ENCODE data around the gene NEURL3.

Gene NEURL3

GRCh38 chr2:96508521-96509113 is 3.5 kb upstream of the NEURL3 start:
- TF ChIP-seq POLR2A (IDR thresholded peaks at IDR 0.05; ENCODE audit: low read depth, low read length) (no peak), POU2F2 (IDR thresholded peaks at IDR 0.05; ENCODE audit: low read depth, low read length) (no peak), POLR2AphosphoS5 (IDR thresholded peaks at IDR 0.05; ENCODE audit: low read depth, low read length) (no peak), PAX5 (IDR thresholded peaks at IDR 0.05; ENCODE audit: insufficient read depth, low read length, severe bottlenecking) (no peak), TAF1 (IDR thresholded peaks at IDR 0.05; ENCODE audit: low read depth, low read length) (no peak), SPI1 (IDR thresholded peaks at IDR 0.05; ENCODE audit: low read depth, low read length) (no peak)
- FAIRE-seq (no peak), DNase-seq (ENCODE audit: insufficient read length, low spot score) (no peak)

- DNase-seq (ENCODE audit: insufficient read length, low spot score) = peak; percentile 92
- FAIRE-seq = peak; percentile 77
- TF ChIP-seq PAX5 (IDR thresholded peaks at IDR 0.05; ENCODE audit: insufficient read depth, low read length, severe bottlenecking) = no peak
- TF ChIP-seq TAF1 (IDR thresholded peaks at IDR 0.05; ENCODE audit: low read depth, low read length) = no peak
- no peak for TF ChIP-seq POU2F2 (IDR thresholded peaks at IDR 0.05; ENCODE audit: low read depth, low read length)
- TF ChIP-seq POLR2AphosphoS5 (IDR thresholded peaks at IDR 0.05; ENCODE audit: low read depth, low read length) = no peak
- TF ChIP-seq POLR2A (IDR thresholded peaks at IDR 0.05; ENCODE audit: low read depth, low read length) = no peak
- no peak for TF ChIP-seq SPI1 (IDR thresholded peaks at IDR 0.05; ENCODE audit: low read depth, low read length)
Measured at GRCh38 chr2:96507957-96508520, 2.9 kb upstream of the NEURL3 start.

- no peak for FAIRE-seq
- TF ChIP-seq POLR2AphosphoS5 (IDR thresholded peaks at IDR 0.05; ENCODE audit: low read depth, low read length) = no peak
- no peak for TF ChIP-seq POU2F2 (IDR thresholded peaks at IDR 0.05; ENCODE audit: low read depth, low read length)
- TF ChIP-seq TAF1 (IDR thresholded peaks at IDR 0.05; ENCODE audit: low read depth, low read length) = no peak
- TF ChIP-seq PAX5 (IDR thresholded peaks at IDR 0.05; ENCODE audit: insufficient read depth, low read length, severe bottlenecking) = no peak
- TF ChIP-seq POLR2A (IDR thresholded peaks at IDR 0.05; ENCODE audit: low read depth, low read length) = no peak
- TF ChIP-seq SPI1 (IDR thresholded peaks at IDR 0.05; ENCODE audit: low read depth, low read length) = no peak
- DNase-seq (ENCODE audit: insufficient read length, low spot score) = no peak
Measured at GRCh38 chr2:96506907-96507240, 1.7 kb upstream of the NEURL3 start.

- no peak for FAIRE-seq
- DNase-seq (ENCODE audit: insufficient read length, low spot score) = no peak
- TF ChIP-seq PAX5 (IDR thresholded peaks at IDR 0.05; ENCODE audit: insufficient read depth, low read length, severe bottlenecking) (no peak), SPI1 (IDR thresholded peaks at IDR 0.05; ENCODE audit: low read depth, low read length) (no peak), TAF1 (IDR thresholded peaks at IDR 0.05; ENCODE audit: low read depth, low read length) (no peak)
Measured at GRCh38 chr2:96506016-96506906, 1.1 kb upstream of the NEURL3 start.

GRCh38 chr2:96503637-96504243 is 1.4 kb downstream of the NEURL3 start:
- DNase-seq (ENCODE audit: insufficient read length, low spot score) (no peak), FAIRE-seq (no peak)
- TF ChIP-seq POU2F2 (IDR thresholded peaks at IDR 0.05; ENCODE audit: low read depth, low read length) (no peak), TAF1 (IDR thresholded peaks at IDR 0.05; ENCODE audit: low read depth, low read length) (no peak), POLR2AphosphoS5 (IDR thresholded peaks at IDR 0.05; ENCODE audit: low read depth, low read length) (no peak), PAX5 (IDR thresholded peaks at IDR 0.05; ENCODE audit: insufficient read depth, low read length, severe bottlenecking) (no peak), POLR2A (IDR thresholded peaks at IDR 0.05; ENCODE audit: low read depth, low read length) (no peak)

GRCh38 chr2:96502891-96503636 is 2.1 kb downstream of the NEURL3 start:
- FAIRE-seq = no peak
- TF ChIP-seq SPI1 (IDR thresholded peaks at IDR 0.05; ENCODE audit: low read depth, low read length) (no peak), PAX5 (IDR thresholded peaks at IDR 0.05; ENCODE audit: insufficient read depth, low read length, severe bottlenecking) (no peak), POLR2AphosphoS5 (IDR thresholded peaks at IDR 0.05; ENCODE audit: low read depth, low read length) (no peak), POLR2A (IDR thresholded peaks at IDR 0.05; ENCODE audit: low read depth, low read length) (no peak), TAF1 (IDR thresholded peaks at IDR 0.05; ENCODE audit: low read depth, low read length) (no peak), POU2F2 (IDR thresholded peaks at IDR 0.05; ENCODE audit: low read depth, low read length) (no peak)
- no peak for DNase-seq (ENCODE audit: insufficient read length, low spot score)

- no peak for DNase-seq (ENCODE audit: insufficient read length, low spot score)
- TF ChIP-seq POLR2A (IDR thresholded peaks at IDR 0.05; ENCODE audit: low read depth, low read length) (no peak), SPI1 (IDR thresholded peaks at IDR 0.05; ENCODE audit: low read depth, low read length) (no peak), PAX5 (IDR thresholded peaks at IDR 0.05; ENCODE audit: insufficient read depth, low read length, severe bottlenecking) (no peak), POLR2AphosphoS5 (IDR thresholded peaks at IDR 0.05; ENCODE audit: low read depth, low read length) (no peak), TAF1 (IDR thresholded peaks at IDR 0.05; ENCODE audit: low read depth, low read length) (no peak), POU2F2 (IDR thresholded peaks at IDR 0.05; ENCODE audit: low read depth, low read length) (no peak)
- FAIRE-seq = peak; percentile 75
Measured at GRCh38 chr2:96501886-96502810, 3.0 kb downstream of the NEURL3 start.

GRCh38 chr2:96501471-96501874 is 3.7 kb downstream of the NEURL3 start:
- FAIRE-seq (no peak), DNase-seq (ENCODE audit: insufficient read length, low spot score) (peak; percentile 42)
- TF ChIP-seq TAF1 (IDR thresholded peaks at IDR 0.05; ENCODE audit: low read depth, low read length) (no peak), SPI1 (IDR thresholded peaks at IDR 0.05; ENCODE audit: low read depth, low read length) (no peak), PAX5 (IDR thresholded peaks at IDR 0.05; ENCODE audit: insufficient read depth, low read length, severe bottlenecking) (no peak), POU2F2 (IDR thresholded peaks at IDR 0.05; ENCODE audit: low read depth, low read length) (no peak), POLR2A (IDR thresholded peaks at IDR 0.05; ENCODE audit: low read depth, low read length) (no peak), POLR2AphosphoS5 (IDR thresholded peaks at IDR 0.05; ENCODE audit: low read depth, low read length) (no peak)

Measured in GM12891 (cell line).